AG04450 (cell line): ENCODE measurements around the gene LRIG1. TPM values are rescaled to one million over a fixed set of nuclear protein-coding genes. Genes with fewer than 3 reads are reported as not detected.
"Not testable (repeated sequence)": the region's sequence is repeated elsewhere in the genome, so short reads cannot be mapped to it uniquely, and the experiment has no call there.

Experiments
- CTCF ChIA-PET: fragments of 300-600, 350-600 bp; formaldehyde crosslinking; extraction: SDS; loops from one replicate; lab custom pipeline; 2022; ENCODE audit warnings: antibody characterized with exemption, inconsistent platforms; lab: Charles Lee
- POLR2A ChIA-PET: fragments of 350-600 bp; formaldehyde crosslinking; extraction: SDS; loops from one replicate; lab custom pipeline; 2021; ENCODE audit warnings: antibody characterized with exemption, inconsistent platforms; lab: Yijun Ruan, JAX
- DNase-seq: peaks from one replicate; pipeline ENCODE4 v3.0.0-alpha.2; 2011; ENCODE audit warnings: low read depth, low spot score
- H3K27ac ChIP-seq: one replicate; pipeline ENCODE4 v1.5.1; 2012; ENCODE audit warnings: low read depth, low read length, control low read depth
- H3K27me3 ChIP-seq: one replicate; pipeline ENCODE4 v1.6.0; 2012; ENCODE audit warnings: low read length; ENCODE audit not compliant: control insufficient read depth, insufficient read depth
- H3K4me3 ChIP-seq: 2 replicates; pipeline ENCODE4 v1.5.1; 2011; ENCODE audit warnings: mild to moderate bottlenecking, low read depth, low read length, control low read depth
- H3K9me3 ChIP-seq: 2 replicates; pipeline ENCODE4 v1.5.1; 2012; ENCODE audit warnings: low read length; ENCODE audit not compliant: control insufficient read depth, insufficient read depth
- CTCF ChIP-seq: IDR thresholded peaks from 2 replicates; pipeline ENCODE4 v1.5.1; 2011; ENCODE audit warnings: low read depth, low read length, control low read depth, inconsistent platforms
- polyA plus RNA-seq: library from polyadenylated mRNA; depleted of rRNA; stranded (reverse); fragments of >200 nt; gene quantifications from 2 replicates; pipeline ENCODE4 v1.2.3, GENCODE V29; 2011

The LRIG1 gene
- polyA plus RNA-seq, 1 experiment = 68.3 TPM

GRCh38 chr3:66425032-66425431, 75.8 kb downstream of the LRIG1 start:
- no peaks in the 10 kb centered on the region for H3K27me3 ChIP-seq
- POLR2A ChIA-PET = no interaction called here
- no peak overlapping the region for H3K27ac ChIP-seq
- CTCF ChIA-PET = interaction anchor here (2.8 kb wide), 1 partner anchor 17 kb away, joined by 9 read pairs; no protein-coding TSS in a partner anchor
- no peak for TF ChIP-seq CTCF
- peaks cover 9% of the 10 kb centered on the region for H3K9me3 ChIP-seq
- no peak for DNase-seq
- no peak overlapping the region for H3K4me3 ChIP-seq

GRCh38 chr3:66423791-66424190, 77.0 kb downstream of the LRIG1 start:
- TF ChIP-seq CTCF = no peak; the same call in 1 of the 2 replicates
- POLR2A ChIA-PET = no interaction called here
- Histone ChIP-seq H3K9me3 (peaks cover 9% of the 10 kb centered on the region), H3K27me3 (no peaks in the 10 kb centered on the region), H3K4me3 (no peak overlapping the region), H3K27ac (peak overlapping the region; percentile 69)
- no peak for DNase-seq
- CTCF ChIA-PET = interaction anchor here (0.7 to 2.8 kb wide), 3 partner anchors 15 to 17 kb away, joined by 3 to 9 read pairs (median 4); no protein-coding TSS in a partner anchor

DNA sequence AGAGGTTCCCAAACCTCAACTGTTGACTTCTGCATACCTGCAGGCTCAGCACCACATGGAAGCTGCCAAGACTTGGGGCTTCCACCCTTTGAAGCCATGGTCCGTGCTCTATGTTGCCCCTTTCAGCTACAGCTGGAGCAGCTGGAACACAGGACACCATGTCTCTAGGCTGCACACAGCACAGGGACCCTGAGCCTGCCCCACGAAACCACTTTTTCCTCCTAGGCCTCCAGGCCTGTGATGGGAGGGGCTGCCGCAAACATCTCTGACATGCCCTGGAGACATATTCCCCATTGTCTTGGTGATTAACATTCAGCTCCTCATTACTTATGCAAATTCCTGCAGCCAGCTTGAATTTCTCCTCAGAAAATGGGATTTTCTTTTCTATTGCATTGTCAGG, 78.9 kb downstream of the LRIG1 start:
- H3K27me3 ChIP-seq, H3K9me3 ChIP-seq, POLR2A ChIA-PET, DNase-seq, H3K4me3 ChIP-seq, H3K27ac ChIP-seq, CTCF ChIA-PET: not testable (repeated sequence)

- H3K27ac ChIP-seq, POLR2A ChIA-PET, DNase-seq, CTCF ChIA-PET, H3K4me3 ChIP-seq, H3K27me3 ChIP-seq, H3K9me3 ChIP-seq: not testable (repeated sequence)
Observed at GRCh38 chr3:66421144-66421543, 79.7 kb downstream of the LRIG1 start.

DNA sequence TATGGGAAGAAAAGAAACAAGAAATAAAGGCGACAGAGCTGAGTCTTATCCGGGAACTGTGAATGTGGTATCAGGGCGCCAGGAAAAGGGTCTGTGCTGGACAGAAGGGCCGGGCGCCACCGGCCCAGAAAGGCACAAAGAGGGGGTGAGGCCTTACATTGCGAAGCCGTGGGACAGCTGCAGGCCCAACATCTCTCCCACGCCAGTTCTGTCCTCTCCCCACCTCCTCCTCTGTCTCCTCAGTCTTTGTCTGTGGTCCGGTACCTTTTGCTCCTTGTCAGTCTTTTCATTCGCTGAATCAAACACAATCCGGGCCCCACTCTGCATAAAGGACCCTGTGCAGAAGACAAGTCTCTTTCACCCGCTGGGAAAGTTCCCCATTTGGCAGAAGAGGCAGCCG, 81.8 kb downstream of the LRIG1 start:
- Histone ChIP-seq H3K4me3 (no peak overlapping the region), H3K27me3 (no peaks in the 10 kb centered on the region), H3K27ac (no peak overlapping the region), H3K9me3 (peaks cover 9% of the 10 kb centered on the region)
- TF ChIP-seq CTCF = no peak
- ChIA-PET CTCF (interaction anchor here (0.9 to 3.8 kb wide), 3 partner anchors 9 to 404 kb away, joined by 3 to 26 read pairs (median 4); no protein-coding TSS in a partner anchor), POLR2A (no interaction called here)
- DNase-seq = no peak

GRCh38 chr3:66418475-66418931, 82.3 kb downstream of the LRIG1 start:
- no peak for DNase-seq
- Histone ChIP-seq H3K9me3 (peaks cover 9% of the 10 kb centered on the region), H3K27ac (no peak overlapping the region), H3K27me3 (no peaks in the 10 kb centered on the region), H3K4me3 (no peak overlapping the region)
- POLR2A ChIA-PET = interaction anchor here (0.6 kb wide), 1 partner anchor 174 kb away, joined by 3 read pairs; no protein-coding TSS in a partner anchor
- CTCF ChIA-PET = interaction anchor here (0.9 to 3.8 kb wide), 2 partner anchors 10 to 11 kb away, joined by 4 to 26 read pairs; no protein-coding TSS in a partner anchor
- TF ChIP-seq CTCF = no peak
